LoVo (cell line): ENCODE results near the gene IZUMO1R.
"Not testable (repeated sequence)": the region's sequence is repeated elsewhere in the genome, so short reads cannot be mapped to it uniquely, and the experiment has no call there.

Experiments used
- DNase-seq: peaks from one replicate; pipeline ENCODE4 v3.0.0-alpha.2; 2016; ENCODE audit warnings: low spot score

Gene IZUMO1R

DNA sequence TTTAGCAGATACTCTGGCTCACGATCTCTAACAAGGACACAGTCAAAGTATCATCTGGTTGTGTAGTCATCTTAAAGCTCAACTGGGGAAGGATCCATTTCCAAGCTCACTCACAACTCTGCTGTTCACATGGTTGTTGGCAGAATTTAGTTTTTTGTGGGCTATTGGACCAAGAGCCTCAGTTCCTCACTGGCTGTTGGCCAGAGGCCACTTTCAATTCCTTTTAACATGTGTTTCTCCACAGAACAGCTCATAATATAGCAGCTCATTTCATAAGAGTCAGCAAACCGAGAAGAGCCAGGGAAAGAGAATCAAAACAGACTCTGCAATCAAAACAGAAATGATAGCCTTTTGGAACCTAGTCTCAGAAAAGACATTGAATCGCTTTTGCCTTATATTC is 22.6 kb downstream of the IZUMO1R start:
- no peak for DNase-seq

DNA sequence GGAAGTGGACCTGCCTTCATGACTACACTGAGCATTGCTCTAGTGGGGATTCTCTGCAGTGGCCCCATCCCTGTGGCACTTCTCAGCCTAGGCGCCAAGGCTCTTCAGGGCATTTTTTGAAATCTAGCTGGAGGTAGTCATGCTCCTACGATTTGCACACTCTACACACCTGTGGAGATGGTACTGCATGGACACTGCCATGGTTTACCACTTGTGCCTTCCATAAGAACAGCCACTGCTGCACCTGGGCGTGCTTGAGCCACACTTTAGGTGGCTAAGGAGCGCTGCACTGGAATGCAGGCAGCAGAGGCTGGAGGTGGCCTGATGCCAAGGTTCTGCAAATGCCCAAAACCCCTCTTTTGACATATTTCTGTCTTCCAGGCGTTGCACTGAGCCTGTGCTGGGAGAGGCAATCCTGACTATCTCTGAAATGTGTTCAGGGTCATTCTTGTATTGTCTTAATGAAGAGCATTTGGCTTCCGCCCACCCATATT is 24.3 kb downstream of the IZUMO1R start:
- DNase-seq: no peak

DNA sequence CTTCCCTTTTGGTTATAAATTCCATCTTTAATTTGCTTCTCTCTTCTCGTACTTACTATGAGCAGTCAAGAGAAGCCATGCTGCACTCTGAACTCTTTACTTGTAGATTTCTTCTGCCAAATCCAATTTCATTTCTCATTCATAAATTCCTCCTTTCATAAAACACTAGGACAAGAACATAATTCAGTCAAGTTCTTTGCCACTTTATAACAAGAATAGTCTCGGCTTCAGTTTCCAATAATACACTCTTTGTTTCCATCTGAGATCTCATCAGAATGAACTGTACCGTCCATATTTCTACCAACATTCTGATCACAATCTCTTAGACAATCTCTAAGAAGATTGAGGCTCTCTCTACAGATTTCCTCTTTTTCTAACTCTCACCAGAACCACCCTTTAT is 25.1 kb downstream of the IZUMO1R start:
- DNase-seq: no peak

DNA sequence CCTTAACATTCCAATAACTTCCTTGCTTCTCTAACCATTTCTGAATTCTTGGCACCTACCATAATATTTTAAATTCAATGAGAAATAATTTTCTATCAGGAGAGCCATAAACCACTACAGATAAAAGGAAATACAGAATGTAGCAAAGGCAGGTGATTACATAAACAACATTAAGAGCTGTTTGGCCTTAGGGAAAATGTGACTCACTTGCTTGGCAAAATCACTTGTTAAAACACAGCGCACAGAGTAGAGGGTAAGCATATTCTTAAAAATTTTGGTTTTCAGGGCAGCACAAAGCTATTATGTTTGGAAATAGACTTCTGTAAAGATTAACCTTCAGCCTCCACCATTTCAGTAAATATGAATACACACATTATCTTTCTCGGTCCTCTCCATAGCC is 26.4 kb downstream of the IZUMO1R start:
- DNase-seq: no peak

DNA sequence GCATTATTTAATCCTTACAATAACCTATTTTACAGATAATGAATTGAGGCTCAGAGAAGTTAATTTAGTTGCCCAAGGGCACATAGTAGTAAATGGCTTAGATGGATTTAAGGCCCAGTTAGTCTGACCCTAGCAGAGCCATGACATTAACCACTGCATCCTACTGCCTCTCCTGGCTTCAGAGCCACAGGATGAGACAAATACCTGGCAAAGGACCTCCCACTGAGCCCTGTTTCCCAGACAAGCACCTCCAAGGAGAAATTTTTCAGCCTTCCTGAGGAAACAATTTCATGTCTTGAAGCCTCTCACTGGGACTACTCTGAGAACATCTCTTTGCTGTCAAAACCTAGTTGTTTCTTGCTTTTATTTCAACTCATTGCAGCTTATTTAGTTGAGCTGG is 28.4 kb downstream of the IZUMO1R start:
- DNase-seq: no peak

DNA sequence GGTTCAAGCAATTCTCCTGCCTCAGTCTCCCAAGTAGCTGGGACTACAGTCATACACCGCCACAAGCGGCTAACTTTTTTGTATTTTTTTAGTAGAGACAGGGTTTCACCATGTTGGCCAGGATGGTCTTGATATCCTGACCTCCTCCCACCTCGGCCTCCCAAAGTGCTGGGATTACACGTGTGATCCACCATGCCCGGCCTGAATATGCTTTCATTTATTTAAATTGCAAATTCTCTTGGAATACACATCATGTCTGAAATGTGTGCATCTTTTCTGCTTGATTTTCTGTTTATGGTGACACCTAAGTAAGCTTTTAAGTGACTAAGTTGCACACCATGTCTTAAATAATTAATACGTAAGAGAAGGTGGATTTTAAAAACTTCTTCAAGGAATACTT is 31.7 kb downstream of the IZUMO1R start:
- DNase-seq: no peak

DNA sequence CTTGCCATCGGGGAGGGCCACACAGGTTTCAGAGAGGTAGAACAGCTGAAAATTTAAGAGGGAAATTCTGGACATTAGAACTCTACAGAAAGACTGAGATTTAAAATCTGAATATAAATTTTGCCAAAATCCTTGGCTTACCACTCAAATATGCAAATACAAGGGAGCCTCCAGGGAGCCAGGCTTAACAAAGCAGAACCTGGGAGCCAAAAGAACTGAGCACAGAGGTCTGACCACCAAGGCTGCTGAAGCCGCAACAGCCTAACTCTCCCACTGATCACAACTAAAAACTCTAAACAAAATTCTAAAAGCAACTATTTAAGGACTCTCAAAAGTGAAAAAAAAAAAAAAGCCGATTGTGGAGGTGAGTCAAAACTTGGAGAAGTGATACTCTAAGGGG is 34.3 kb downstream of the IZUMO1R start:
- DNase-seq: no peak

DNA sequence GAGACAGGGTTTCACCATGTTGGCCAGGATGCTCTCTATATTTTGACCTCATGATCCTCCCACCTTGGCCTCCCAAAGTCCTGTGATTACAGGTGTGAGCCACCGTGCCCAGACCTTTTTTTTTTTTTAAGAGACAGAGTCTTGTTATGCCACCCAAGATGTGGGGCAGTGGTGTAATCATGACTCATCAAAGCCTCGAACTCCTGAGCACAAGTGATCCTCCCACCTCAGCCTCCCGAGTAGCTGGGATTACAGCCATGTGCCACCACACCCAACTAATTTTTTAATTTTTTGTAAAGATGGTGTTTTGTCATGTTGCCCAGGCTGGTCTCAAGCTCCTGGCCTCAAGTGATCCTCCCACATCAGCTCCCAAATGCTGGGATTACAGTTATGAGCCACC is 37.9 kb downstream of the IZUMO1R start:
- DNase-seq: no peak

DNA sequence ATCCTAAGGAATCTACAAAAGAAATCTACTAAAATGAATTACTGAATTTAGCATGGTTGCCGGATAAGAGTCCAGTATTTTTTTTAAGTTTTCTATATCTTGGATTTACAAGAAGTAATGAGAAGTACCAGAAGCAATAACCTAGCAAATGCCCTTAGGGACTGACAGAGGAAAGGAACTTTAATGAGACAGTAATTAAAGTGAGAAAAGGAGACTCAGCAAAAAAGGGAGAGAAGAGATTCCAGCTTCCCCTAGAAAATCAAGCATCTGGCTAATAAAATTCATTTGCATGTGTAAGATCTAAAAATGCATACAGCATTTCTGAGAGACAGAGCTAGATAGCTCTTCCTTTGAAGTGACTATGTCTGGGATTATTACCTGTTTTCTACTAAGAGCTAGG is 39.1 kb downstream of the IZUMO1R start:
- DNase-seq: no peak

DNA sequence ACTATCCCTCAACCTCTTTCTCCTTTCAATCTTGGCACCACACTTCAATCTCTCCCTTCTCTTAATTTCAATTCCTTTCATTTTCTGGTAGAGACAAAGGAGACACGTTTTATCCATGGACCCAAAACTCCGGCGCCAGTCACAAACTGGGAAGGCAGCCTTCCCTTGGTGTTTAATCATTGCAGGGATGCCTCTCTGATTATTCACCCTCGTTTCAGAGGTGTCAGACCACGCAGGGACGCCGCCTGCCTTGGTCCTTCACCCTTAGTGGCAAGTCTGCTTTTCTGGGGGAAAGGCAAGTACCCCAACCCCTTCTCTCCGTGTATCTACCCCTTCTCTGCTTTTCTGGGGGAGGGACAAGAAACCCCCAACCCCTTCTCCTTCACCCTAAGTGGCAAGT is 41.9 kb downstream of the IZUMO1R start:
- not testable (repeated sequence) for DNase-seq

DNA sequence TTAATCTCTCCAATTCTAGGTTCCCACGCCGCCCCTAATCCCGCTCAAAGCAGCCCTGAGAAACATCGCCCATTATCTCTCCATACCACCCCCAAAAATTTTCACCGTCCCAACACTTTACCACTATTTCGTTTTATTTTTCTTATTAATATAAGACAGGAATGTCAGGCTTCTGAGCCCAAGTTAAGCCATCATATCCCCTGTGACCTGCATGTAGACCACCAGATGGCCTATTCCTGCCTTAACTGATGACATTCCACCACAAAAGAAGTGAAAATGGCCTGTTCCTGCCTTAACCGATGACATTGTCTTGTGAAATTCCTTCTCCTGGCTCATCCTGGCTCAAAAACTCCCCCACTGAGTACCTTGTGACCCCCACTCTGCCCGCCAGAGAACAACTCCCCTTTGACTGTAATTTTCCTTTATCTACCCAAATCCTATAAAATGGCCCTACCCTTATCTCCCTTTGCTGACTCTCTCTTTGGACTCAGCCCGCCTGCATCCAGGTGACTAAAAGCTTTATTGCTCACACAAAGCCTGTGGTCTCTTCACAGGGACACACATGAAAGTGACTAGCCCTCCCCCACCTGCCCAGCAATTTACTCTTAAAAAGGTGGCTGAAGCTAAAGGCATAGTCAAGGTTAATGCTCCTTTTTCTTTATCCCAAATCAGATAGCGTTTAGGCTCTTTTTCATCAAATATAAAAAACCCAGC is 46.6 kb downstream of the IZUMO1R start:
- not testable (repeated sequence) for DNase-seq
